Islet of Langerhans (tissue), 1 donor: Measurements from ENCODE around the gene STK38L.

Source experiments
- FAIRE-seq: peaks from one replicate; lab custom pipeline; 2011; peaks lifted over from hg19 to GRCh38; lab: Jason Lieb, UNC

STK38L gene

GRCh38 chr12:27355486-27355885 lies 111.4 kb downstream of the STK38L start:
- FAIRE-seq = no peak

GRCh38 chr12:27355979-27356378 lies 111.9 kb downstream of the STK38L start:
- FAIRE-seq = no peak

GRCh38 chr12:27359578-27360340 lies 115.7 kb downstream of the STK38L start:
- FAIRE-seq = no peak

GRCh38 chr12:27361372-27361771 lies 117.3 kb downstream of the STK38L start:
- FAIRE-seq = no peak

GRCh38 chr12:27366621-27367020 lies 122.5 kb downstream of the STK38L start:
- no peak for FAIRE-seq

GRCh38 chr12:27367078-27367477 lies 123.0 kb downstream of the STK38L start:
- FAIRE-seq = no peak
